Small intestine (tissue), 7 donors: ENCODE measurements around the gene GAB2. TPM values are rescaled to one million over a fixed set of nuclear protein-coding genes. Genes with fewer than 3 reads are reported as not detected.

Experiments used
- DNase-seq, 2 donors: peaks; one replicate each; pipeline versions ENCODE4 v3.0.0 to v3.0.0-alpha.2; 2013
- FAIRE-seq: peaks from 2 replicates; lab custom pipeline; 2012; peaks lifted over from hg19 to GRCh38; lab: Jason Lieb, UNC
- H3K27ac ChIP-seq, 3 donors: one replicate each; pipeline ENCODE4 v1.5.1; 2013; ENCODE audit warnings: low read length in 2 of 3, mild to moderate bottlenecking in 2 of 3, control low read depth in 1 of 3, inconsistent platforms in 1 of 3, low read depth in 1 of 3, moderate library complexity in 1 of 3
- H3K27me3 ChIP-seq, 3 donors: one replicate each; pipeline ENCODE4 v1.6.1; 2013; ENCODE audit warnings: low read length in 3 of 3, inconsistent platforms in 1 of 3; ENCODE audit not compliant: control insufficient read depth in 3 of 3, insufficient read depth in 3 of 3
- H3K36me3 ChIP-seq, 3 donors: one replicate each; pipeline ENCODE4 v1.6.1; 2013; ENCODE audit warnings: low read length in 3 of 3, inconsistent platforms in 1 of 3, low read depth in 1 of 3, mild to moderate bottlenecking in 1 of 3, moderate library complexity in 1 of 3; ENCODE audit not compliant: control insufficient read depth in 3 of 3, insufficient read depth in 2 of 3
- H3K4me1 ChIP-seq, 3 donors: one replicate each; pipeline ENCODE4 v1.6.1; 2013; ENCODE audit warnings: low read length in 2 of 3, inconsistent platforms in 1 of 3, low read depth in 1 of 3, mild to moderate bottlenecking in 1 of 3, moderate library complexity in 1 of 3; ENCODE audit not compliant: control insufficient read depth in 3 of 3, insufficient read depth in 2 of 3
- H3K4me3 ChIP-seq, 3 donors: one replicate each; pipeline ENCODE4 v1.5.1; 2013; ENCODE audit warnings: low read length in 3 of 3, control low read depth in 1 of 3, inconsistent platforms in 1 of 3, low read depth in 1 of 3, mild to moderate bottlenecking in 1 of 3, moderate library complexity in 1 of 3
- H3K9me3 ChIP-seq, 2 donors: one replicate each; pipeline ENCODE4 v1.6.1; 2013; ENCODE audit warnings: low read depth in 1 of 2, low read length in 1 of 2; ENCODE audit not compliant: control insufficient read depth in 2 of 2, insufficient read depth in 1 of 2
- WGBS, 3 donors: extraction: QIAGEN DNeasy Blood & Tissue Kit; methylation state at CpG; one replicate each; pipeline ENCODE4 v1.1.7; 2013; 5-methylcytosine and 5-hydroxymethylcytosine counted together
- polyA plus RNA-seq, 4 donors: library from polyadenylated mRNA; stranded (reverse) in 3 of 4; unstranded in 1 of 4; fragments of 200-250 nt in 3 of 4; fragments of 120-200 nt in 1 of 4; gene quantifications; one replicate each; pipeline versions ENCODE4 v1.2.1 to v1.2.3, GENCODE V29; 2013
- donor health status: healthy with polysubstance abuse.
- donor health status: control.
- donor health status: control.
- donor health status: Bipolar disorder and iron deficiency.
- donor health status: healthy.

GAB2 gene
- polyA plus RNA-seq, 4 donors, result 6.8 to 13.6 (median 8.5) TPM

GRCh38 chr11:78377625-78378418, 39.8 kb downstream of the GAB2 start:
- Histone ChIP-seq H3K27me3 (no peaks in the 10 kb centered on the region), H3K27ac (peak overlapping the region in 2 of 3 donors; percentile 31 to 32), H3K9me3 (peaks cover 0 to 7% of the 10 kb centered on the region in 2 donors), H3K36me3 (no peaks in the 10 kb centered on the region), H3K4me3 (no peak overlapping the region), H3K4me1 (peaks cover 2 to 17% (median 13%) of the 10 kb centered on the region in 3 donors)
- FAIRE-seq (no peak), DNase-seq (peak; percentile 37 to 79)
- WGBS, 3 donors, result 35 to 71% (median 51%) methylated on average over 9 of the region's 9 CpGs

GRCh38 chr11:78376858-78377257, 40.8 kb downstream of the GAB2 start:
- 91 to 99% (median 96%) methylated on average over 3 of the region's 3 CpGs for WGBS, 3 donors
- Histone ChIP-seq H3K4me3 (no peak overlapping the region), H3K4me1 (peaks cover 2 to 24% (median 13%) of the 10 kb centered on the region in 3 donors), H3K27ac (no peak overlapping the region), H3K27me3 (no peaks in the 10 kb centered on the region), H3K36me3 (no peaks in the 10 kb centered on the region), H3K9me3 (peaks cover 0 to 7% of the 10 kb centered on the region in 2 donors)
- FAIRE-seq (no peak), DNase-seq (no peak)

GRCh38 chr11:78374917-78375316, 42.7 kb downstream of the GAB2 start:
- no peaks in the 10 kb centered on the region for H3K36me3 ChIP-seq
- H3K9me3 ChIP-seq, result peaks cover 0 to 7% of the 10 kb centered on the region in 2 donors
- DNase-seq, result no peak
- H3K27me3 ChIP-seq, result no peaks in the 10 kb centered on the region
- peaks cover 2 to 28% (median 7%) of the 10 kb centered on the region in 3 donors for H3K4me1 ChIP-seq
- FAIRE-seq, result no peak
- no peak overlapping the region for H3K27ac ChIP-seq
- 86 to 94% (median 90%) methylated on average over 3 of the region's 3 CpGs for WGBS, 3 donors
- H3K4me3 ChIP-seq, result no peak overlapping the region

GRCh38 chr11:78373689-78374088, 43.9 kb downstream of the GAB2 start:
- Histone ChIP-seq H3K9me3 (peaks cover 0 to 7% of the 10 kb centered on the region in 2 donors), H3K36me3 (no peaks in the 10 kb centered on the region), H3K4me3 (no peak overlapping the region), H3K4me1 (peaks cover 2 to 27% (median 4%) of the 10 kb centered on the region in 3 donors), H3K27me3 (no peaks in the 10 kb centered on the region), H3K27ac (no peak overlapping the region)
- DNase-seq (no peak), FAIRE-seq (no peak)
- 76 to 95% (median 83%) methylated on average over 1 of the region's 1 CpG for WGBS, 3 donors

- Histone ChIP-seq H3K27me3 (no peaks in the 10 kb centered on the region), H3K4me1 (peaks cover 0 to 18% (median 2%) of the 10 kb centered on the region in 3 donors), H3K9me3 (peaks cover 0 to 7% of the 10 kb centered on the region in 2 donors), H3K27ac (no peak overlapping the region), H3K36me3 (no peaks in the 10 kb centered on the region), H3K4me3 (no peak overlapping the region)
- 55 to 68% (median 67%) methylated on average over 4 of the region's 4 CpGs for WGBS, 3 donors
- no peak for DNase-seq
- FAIRE-seq, result no peak
Measured at GRCh38 chr11:78372114-78372768, 45.4 kb downstream of the GAB2 start.

GRCh38 chr11:78371221-78371891, 46.3 kb downstream of the GAB2 start:
- no peaks in the 10 kb centered on the region for H3K36me3 ChIP-seq
- no peak for DNase-seq
- peaks cover 0 to 18% (median 2%) of the 10 kb centered on the region in 3 donors for H3K4me1 ChIP-seq
- FAIRE-seq, result no peak
- no peaks in the 10 kb centered on the region for H3K9me3 ChIP-seq
- no peak overlapping the region for H3K27ac ChIP-seq
- WGBS, 3 donors, result 55 to 66% (median 63%) methylated on average over 5 of the region's 5 CpGs
- no peak overlapping the region for H3K4me3 ChIP-seq
- H3K27me3 ChIP-seq, result no peaks in the 10 kb centered on the region

- Histone ChIP-seq H3K4me1 (peaks cover 0 to 20% (median 2%) of the 10 kb centered on the region in 3 donors), H3K27ac (peak overlapping the region in 1 of 3 donors; percentile 5), H3K36me3 (no peaks in the 10 kb centered on the region), H3K9me3 (no peaks in the 10 kb centered on the region), H3K27me3 (no peaks in the 10 kb centered on the region), H3K4me3 (no peak overlapping the region)
- DNase-seq, result no peak
- WGBS, 3 donors, result 62 to 74% (median 65%) methylated on average over 7 of the region's 7 CpGs
- FAIRE-seq, result no peak
Measured at GRCh38 chr11:78370406-78371172, 47.0 kb downstream of the GAB2 start.
